Measurements from ENCODE around the gene KRT28. TPM values are rescaled to one million over a fixed set of nuclear protein-coding genes. Genes with fewer than 3 reads are reported as not detected.
A peak's percentile ranks its signal among the peaks of the same experiment; 100 is the strongest.

The KRT28 gene
- total and polyA plus RNA-seq, 2 donors, result 0.05 to 0.37 TPM

- 97% methylated on average over 3 of the region's 3 CpGs for WGBS
- Histone ChIP-seq H3K4me1 (ENCODE audit: control insufficient read depth in 2 of 2, insufficient read depth in 2 of 2, low read length in 2 of 2) (no peaks in the 10 kb centered on the region), H3K27me3 (ENCODE audit: control insufficient read depth in 2 of 2, insufficient read depth in 1 of 2, low read length in 1 of 2) (no peaks in the 10 kb centered on the region), H3K9me3 (ENCODE audit: control insufficient read depth in 2 of 2, insufficient read depth in 1 of 2, low read length in 1 of 2) (no peaks in the 10 kb centered on the region), H3K27ac (ENCODE audit: low read depth in 1 of 2, low read length in 1 of 2) (no peak overlapping the region), H3K36me3 (ENCODE audit: control insufficient read depth in 2 of 2, insufficient read depth in 2 of 2, low read length in 1 of 2) (peaks cover 0 to 3% of the 10 kb centered on the region in 2 donors), H3K4me3 (ENCODE audit: low read length in 2 of 2) (no peak overlapping the region)
- DNase-seq (ENCODE audit: low read depth in 6 of 9, low spot score in 9 of 9), result no peak
These were observed 33.1 kb upstream of the KRT28 start for GRCh38 chr17:40832840-40833239.

- no peaks in the 10 kb centered on the region for H3K9me3 ChIP-seq (ENCODE audit: control insufficient read depth in 2 of 2, insufficient read depth in 1 of 2, low read length in 1 of 2)
- no peaks in the 10 kb centered on the region for H3K36me3 ChIP-seq (ENCODE audit: control insufficient read depth in 2 of 2, insufficient read depth in 2 of 2, low read length in 1 of 2)
- no peak for DNase-seq (ENCODE audit: low read depth in 6 of 9, low spot score in 9 of 9)
- no peak overlapping the region for H3K4me3 ChIP-seq (ENCODE audit: low read length in 2 of 2)
- no peak overlapping the region for H3K27ac ChIP-seq (ENCODE audit: low read depth in 1 of 2, low read length in 1 of 2)
- 90% methylated on average over 2 of the region's 2 CpGs for WGBS
- H3K4me1 ChIP-seq (ENCODE audit: control insufficient read depth in 2 of 2, insufficient read depth in 2 of 2, low read length in 2 of 2), result no peaks in the 10 kb centered on the region
- H3K27me3 ChIP-seq (ENCODE audit: control insufficient read depth in 2 of 2, insufficient read depth in 1 of 2, low read length in 1 of 2), result no peaks in the 10 kb centered on the region
These were observed 30.5 kb upstream of the KRT28 start for GRCh38 chr17:40830085-40830776.

GRCh38 chr17:40828454-40829044, 28.8 kb upstream of the KRT28 start:
- H3K4me1 ChIP-seq (ENCODE audit: control insufficient read depth in 2 of 2, insufficient read depth in 2 of 2, low read length in 2 of 2), result no peaks in the 10 kb centered on the region
- H3K9me3 ChIP-seq (ENCODE audit: control insufficient read depth in 2 of 2, insufficient read depth in 1 of 2, low read length in 1 of 2), result no peaks in the 10 kb centered on the region
- no peaks in the 10 kb centered on the region for H3K36me3 ChIP-seq (ENCODE audit: control insufficient read depth in 2 of 2, insufficient read depth in 2 of 2, low read length in 1 of 2)
- H3K27ac ChIP-seq (ENCODE audit: low read depth in 1 of 2, low read length in 1 of 2), result no peak overlapping the region
- WGBS, result 94% methylated on average over 4 of the region's 4 CpGs
- H3K4me3 ChIP-seq (ENCODE audit: low read length in 2 of 2), result no peak overlapping the region
- no peaks in the 10 kb centered on the region for H3K27me3 ChIP-seq (ENCODE audit: control insufficient read depth in 2 of 2, insufficient read depth in 1 of 2, low read length in 1 of 2)
- no peak for DNase-seq (ENCODE audit: low read depth in 6 of 9, low spot score in 9 of 9)

GRCh38 chr17:40827746-40828453, 28.1 kb upstream of the KRT28 start:
- WGBS, result 75% methylated on average over 7 of the region's 7 CpGs
- DNase-seq (ENCODE audit: low read depth in 6 of 9, low spot score in 9 of 9), result peak in 1 of 9 donors; percentile 28
- no peaks in the 10 kb centered on the region for H3K4me1 ChIP-seq (ENCODE audit: control insufficient read depth in 2 of 2, insufficient read depth in 2 of 2, low read length in 2 of 2)

GRCh38 chr17:40825599-40825998, 25.8 kb upstream of the KRT28 start:
- WGBS, result 96% methylated on average over 2 of the region's 2 CpGs
- H3K36me3 ChIP-seq (ENCODE audit: control insufficient read depth in 2 of 2, insufficient read depth in 2 of 2, low read length in 1 of 2), result no peaks in the 10 kb centered on the region

More at GRCh38 chr17:40827746-40828453, 28.1 kb upstream of the KRT28 start:
- Histone ChIP-seq H3K9me3 (ENCODE audit: control insufficient read depth in 2 of 2, insufficient read depth in 1 of 2, low read length in 1 of 2) (no peaks in the 10 kb centered on the region), H3K36me3 (ENCODE audit: control insufficient read depth in 2 of 2, insufficient read depth in 2 of 2, low read length in 1 of 2) (no peaks in the 10 kb centered on the region), H3K27me3 (ENCODE audit: control insufficient read depth in 2 of 2, insufficient read depth in 1 of 2, low read length in 1 of 2) (no peaks in the 10 kb centered on the region), H3K27ac (ENCODE audit: low read depth in 1 of 2, low read length in 1 of 2) (no peak overlapping the region), H3K4me3 (ENCODE audit: low read length in 2 of 2) (no peak overlapping the region)

GRCh38 chr17:40824015-40824832, 24.5 kb upstream of the KRT28 start:
- peaks cover 3 to 11% of the 10 kb centered on the region in 2 donors for H3K27me3 ChIP-seq (ENCODE audit: control insufficient read depth in 2 of 2, insufficient read depth in 1 of 2, low read length in 1 of 2)
- no peak for DNase-seq (ENCODE audit: low read depth in 6 of 9, low spot score in 9 of 9)
- H3K4me3 ChIP-seq (ENCODE audit: low read length in 2 of 2), result no peak overlapping the region
- 96% methylated on average over 1 of the region's 1 CpG for WGBS
- peaks cover 2 to 3% of the 10 kb centered on the region in 2 donors for H3K9me3 ChIP-seq (ENCODE audit: control insufficient read depth in 2 of 2, insufficient read depth in 1 of 2, low read length in 1 of 2)
- no peaks in the 10 kb centered on the region for H3K36me3 ChIP-seq (ENCODE audit: control insufficient read depth in 2 of 2, insufficient read depth in 2 of 2, low read length in 1 of 2)
- H3K4me1 ChIP-seq (ENCODE audit: control insufficient read depth in 2 of 2, insufficient read depth in 2 of 2, low read length in 2 of 2), result peaks cover 0 to 3% of the 10 kb centered on the region in 2 donors
- no peak overlapping the region for H3K27ac ChIP-seq (ENCODE audit: low read depth in 1 of 2, low read length in 1 of 2)

More at GRCh38 chr17:40825599-40825998, 25.8 kb upstream of the KRT28 start:
- Histone ChIP-seq H3K9me3 (ENCODE audit: control insufficient read depth in 2 of 2, insufficient read depth in 1 of 2, low read length in 1 of 2) (no peaks in the 10 kb centered on the region), H3K4me3 (ENCODE audit: low read length in 2 of 2) (no peak overlapping the region), H3K27ac (ENCODE audit: low read depth in 1 of 2, low read length in 1 of 2) (no peak overlapping the region), H3K4me1 (ENCODE audit: control insufficient read depth in 2 of 2, insufficient read depth in 2 of 2, low read length in 2 of 2) (no peaks in the 10 kb centered on the region), H3K27me3 (ENCODE audit: control insufficient read depth in 2 of 2, insufficient read depth in 1 of 2, low read length in 1 of 2) (peaks cover 3 to 9% of the 10 kb centered on the region in 2 donors)
- no peak for DNase-seq (ENCODE audit: low read depth in 6 of 9, low spot score in 9 of 9)

- Histone ChIP-seq H3K4me3 (ENCODE audit: low read length in 2 of 2) (no peak within 1 kb of the TSS), H3K27me3 (ENCODE audit: control insufficient read depth in 2 of 2, insufficient read depth in 1 of 2, low read length in 1 of 2) (peaks cover 3 to 11% of the 10 kb centered on the region in 2 donors), H3K27ac (ENCODE audit: low read depth in 1 of 2, low read length in 1 of 2) (no peak within 1 kb of the TSS), H3K4me1 (ENCODE audit: control insufficient read depth in 2 of 2, insufficient read depth in 2 of 2, low read length in 2 of 2) (peaks cover 2 to 3% of the 10 kb centered on the region in 2 donors), H3K36me3 (ENCODE audit: control insufficient read depth in 2 of 2, insufficient read depth in 2 of 2, low read length in 1 of 2) (peaks cover 0 to 2% of the 10 kb centered on the region in 2 donors), H3K9me3 (ENCODE audit: control insufficient read depth in 2 of 2, insufficient read depth in 1 of 2, low read length in 1 of 2) (peaks cover 2 to 3% of the 10 kb centered on the region in 2 donors)
- 79% methylated on average over 7 of the region's 7 CpGs for WGBS
- DNase-seq (ENCODE audit: low read depth in 6 of 9, low spot score in 9 of 9), result no peak
These were observed 22.5 kb upstream of the KRT28 start, which contains the start of gene KRT10 for GRCh38 chr17:40822132-40822812. TSS of gene KRT10 (minus strand) at chr17:40822614. CDS start at chr17:40822585, 29 bp downstream.

GRCh38 chr17:40821536-40821935, 21.8 kb upstream of the KRT28 start:
- no peak for DNase-seq (ENCODE audit: low read depth in 6 of 9, low spot score in 9 of 9)
- Histone ChIP-seq H3K27ac (ENCODE audit: low read depth in 1 of 2, low read length in 1 of 2) (no peak overlapping the region), H3K27me3 (ENCODE audit: control insufficient read depth in 2 of 2, insufficient read depth in 1 of 2, low read length in 1 of 2) (peaks cover 3 to 11% of the 10 kb centered on the region in 2 donors), H3K9me3 (ENCODE audit: control insufficient read depth in 2 of 2, insufficient read depth in 1 of 2, low read length in 1 of 2) (peaks cover 2 to 3% of the 10 kb centered on the region in 2 donors), H3K4me1 (ENCODE audit: control insufficient read depth in 2 of 2, insufficient read depth in 2 of 2, low read length in 2 of 2) (peaks cover 2 to 3% of the 10 kb centered on the region in 2 donors), H3K36me3 (ENCODE audit: control insufficient read depth in 2 of 2, insufficient read depth in 2 of 2, low read length in 1 of 2) (peaks cover 3% of the 10 kb centered on the region in 2 donors), H3K4me3 (ENCODE audit: low read length in 2 of 2) (no peak overlapping the region)

All from thymus (tissue), 11 donors.